Neural progenitor cell (in vitro differentiated cells): ENCODE results near the gene IL1RL2.
A peak's percentile ranks its signal among the peaks of the same experiment; 100 is the strongest.

ENCODE experiments used
- EZH2 ChIP-seq: fragments of 200-600 bp; sonication (generic); IDR thresholded peaks from 2 replicates; pipeline ENCODE4 v1.6.1; 2017; ENCODE audit warnings: antibody characterized with exemption, mild to moderate bottlenecking, moderate library complexity
- EZH2phosphoT487 ChIP-seq: fragments of 200-600 bp; sonication (generic); IDR thresholded peaks from 2 replicates; pipeline ENCODE4 v1.6.1; 2017; ENCODE audit warnings: antibody characterized with exemption
- TF ChIP-seq, protein P1 (sequence below): fragments of 200-600 bp; sonication (generic); IDR thresholded peaks from 2 replicates; pipeline ENCODE4 v1.5.1; 2017; ENCODE audit warnings: antibody characterized with exemption, mild to moderate bottlenecking

DNA sequence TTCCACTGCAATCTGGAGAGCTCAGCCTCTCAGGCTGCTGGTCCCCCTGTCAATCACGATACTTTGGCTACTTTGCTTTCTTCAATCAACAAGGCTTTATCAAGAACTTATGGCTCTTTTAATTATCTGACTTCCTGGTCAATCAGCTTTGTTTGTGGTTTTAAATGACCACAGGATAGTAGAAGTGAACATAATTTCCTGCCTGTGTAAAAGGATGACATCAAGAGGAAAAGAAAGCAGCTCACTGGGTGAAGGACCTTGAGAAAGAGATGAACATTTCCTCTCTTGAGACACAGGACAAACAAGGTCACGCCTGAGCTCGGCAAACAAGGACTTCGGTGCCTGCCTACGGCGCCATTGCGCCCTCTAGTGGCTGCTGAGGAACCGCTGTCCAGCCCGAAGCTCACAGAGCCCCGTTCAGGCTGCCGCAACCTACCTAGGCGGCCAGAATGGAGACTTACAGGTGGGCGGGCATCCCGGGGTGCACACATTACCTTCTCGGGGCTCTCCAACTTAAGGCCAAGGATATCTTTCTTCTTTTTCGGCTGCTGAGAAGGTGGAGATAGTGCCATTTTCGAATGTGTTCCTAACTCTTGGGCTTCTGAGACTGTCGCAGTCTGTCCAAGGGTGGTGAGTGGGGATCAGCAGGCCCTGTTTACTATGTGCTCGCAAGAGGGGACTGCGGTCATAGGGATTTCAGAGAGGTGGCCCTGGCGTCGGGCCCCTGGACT, 54.0 kb downstream of the IL1RL2 start:
- TF ChIP-seq, protein P1, sequence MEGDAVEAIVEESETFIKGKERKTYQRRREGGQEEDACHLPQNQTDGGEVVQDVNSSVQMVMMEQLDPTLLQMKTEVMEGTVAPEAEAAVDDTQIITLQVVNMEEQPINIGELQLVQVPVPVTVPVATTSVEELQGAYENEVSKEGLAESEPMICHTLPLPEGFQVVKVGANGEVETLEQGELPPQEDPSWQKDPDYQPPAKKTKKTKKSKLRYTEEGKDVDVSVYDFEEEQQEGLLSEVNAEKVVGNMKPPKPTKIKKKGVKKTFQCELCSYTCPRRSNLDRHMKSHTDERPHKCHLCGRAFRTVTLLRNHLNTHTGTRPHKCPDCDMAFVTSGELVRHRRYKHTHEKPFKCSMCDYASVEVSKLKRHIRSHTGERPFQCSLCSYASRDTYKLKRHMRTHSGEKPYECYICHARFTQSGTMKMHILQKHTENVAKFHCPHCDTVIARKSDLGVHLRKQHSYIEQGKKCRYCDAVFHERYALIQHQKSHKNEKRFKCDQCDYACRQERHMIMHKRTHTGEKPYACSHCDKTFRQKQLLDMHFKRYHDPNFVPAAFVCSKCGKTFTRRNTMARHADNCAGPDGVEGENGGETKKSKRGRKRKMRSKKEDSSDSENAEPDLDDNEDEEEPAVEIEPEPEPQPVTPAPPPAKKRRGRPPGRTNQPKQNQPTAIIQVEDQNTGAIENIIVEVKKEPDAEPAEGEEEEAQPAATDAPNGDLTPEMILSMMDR, result peak; percentile 94
- TF ChIP-seq EZH2 (peak; percentile 17), EZH2phosphoT487 (no peak)
